HG03565 (cell line): ENCODE data around the gene AIM2.
"Not testable (repeated sequence)": the region's sequence is repeated elsewhere in the genome, so short reads cannot be mapped to it uniquely, and the experiment has no call there.

Source experiments
- ATAC-seq: cut with Tn5 transposase; IDR thresholded peaks from one replicate; pipeline ENCODE4 v1.9.1; 2021; ENCODE audit warnings: mild to moderate bottlenecking, moderate library complexity; ENCODE audit not compliant: unreplicated experiment

The AIM2 gene

GRCh38 chr1:159081626-159082025 lies 5.1 kb upstream of the AIM2 start:
- no peak for ATAC-seq

- ATAC-seq = no peak
Measured at GRCh38 chr1:159079525-159079924, 3.0 kb upstream of the AIM2 start.

GRCh38 chr1:159077120-159077961 lies 775 bp upstream of the AIM2 start:
- ATAC-seq = peak; percentile 71

GRCh38 chr1:159071970-159072582 lies 4.5 kb downstream of the AIM2 start:
- ATAC-seq = no peak

- no peak for ATAC-seq
Measured at GRCh38 chr1:159068886-159069285, 7.7 kb downstream of the AIM2 start.

- peak; percentile 86 for ATAC-seq
Measured at GRCh38 chr1:159067699-159068621, 8.6 kb downstream of the AIM2 start.

- ATAC-seq = no peak
Measured at GRCh38 chr1:159066108-159066507, 10.5 kb downstream of the AIM2 start.

- ATAC-seq = no peak
Measured at GRCh38 chr1:159065106-159065505, 11.5 kb downstream of the AIM2 start.

GRCh38 chr1:159058751-159059150 lies 17.8 kb downstream of the AIM2 start:
- no peak for ATAC-seq

GRCh38 chr1:159056069-159056698 lies 20.4 kb downstream of the AIM2 start:
- ATAC-seq = no peak

GRCh38 chr1:159055181-159055641 lies 21.4 kb downstream of the AIM2 start:
- no peak for ATAC-seq

GRCh38 chr1:159054427-159054826 lies 22.1 kb downstream of the AIM2 start:
- ATAC-seq = no peak

GRCh38 chr1:159051436-159051835 lies 25.1 kb downstream of the AIM2 start:
- ATAC-seq = no peak

GRCh38 chr1:159046486-159046885 lies 30.1 kb downstream of the AIM2 start:
- ATAC-seq = not testable (repeated sequence)

GRCh38 chr1:159040893-159041724 lies 35.5 kb downstream of the AIM2 start:
- ATAC-seq = no peak

- no peak for ATAC-seq
Measured at GRCh38 chr1:159040206-159040605, 36.4 kb downstream of the AIM2 start.

- ATAC-seq = no peak
Measured at GRCh38 chr1:159030877-159031447, 45.6 kb downstream of the AIM2 start.

- no peak for ATAC-seq
Measured at GRCh38 chr1:159030311-159030710, 46.3 kb downstream of the AIM2 start.

GRCh38 chr1:159026841-159027240 lies 49.7 kb downstream of the AIM2 start:
- ATAC-seq = not testable (repeated sequence)
